SK-N-SH (cell line): ENCODE results near the gene MRPL36. TPM values are rescaled to one million over a fixed set of nuclear protein-coding genes. Genes with fewer than 3 reads are reported as not detected.

Source experiments
- CTCF ChIA-PET: fragments of 300-600, 350-600 bp; formaldehyde crosslinking; extraction: SDS; loops from one replicate; lab custom pipeline; 2021; lab: Yijun Ruan, JAX
- POLR2A ChIA-PET: fragments of 350-600 bp; sonication (Branson Sonifier 250); formaldehyde crosslinking; extraction: SDS; loops from one replicate; lab custom pipeline; 2020; ENCODE audit warnings: antibody characterized with exemption, inconsistent platforms; lab: Yijun Ruan, JAX
- DNase-seq: peaks from one replicate; pipeline ENCODE4 v3.0.0; 2012
- H2AFZ ChIP-seq: fragments of 200-600 bp; sonication (generic); 2 replicates; pipeline ENCODE4 v1.8.1; 2016; ENCODE audit warnings: antibody characterized with exemption, mild to moderate bottlenecking, low read depth
- H3F3A ChIP-seq: fragments of 200-600 bp; sonication (generic); replicated peaks from 2 replicates; pipeline ENCODE3; 2016; ENCODE audit warnings: antibody characterized with exemption, mild to moderate bottlenecking; ENCODE audit not compliant: insufficient read depth
- H3K27ac ChIP-seq, 2 experiments: fragments of 200-500 bp in 1 of 2; fragments of 200-600 bp in 1 of 2; sonication (Bioruptor generic) in 1 of 2; sonication (generic), shearing (Covaris generic) in 1 of 2; 2 replicates each; pipeline versions ENCODE4 v1.5.1 to v1.6.1; 2014 to 2016; ENCODE audit warnings: low read depth in 2 of 2, inconsistent platforms in 1 of 2, low read length in 1 of 2, mild to moderate bottlenecking in 1 of 2, mixed read lengths in 1 of 2
- H3K27me3 ChIP-seq: fragments of 200-600 bp; sonication (generic), shearing (Covaris generic); 2 replicates; pipeline ENCODE4 v1.6.1; 2016; ENCODE audit warnings: mixed run types; ENCODE audit not compliant: insufficient read depth
- H3K36me3 ChIP-seq, 2 experiments: fragments of 200-500 bp in 1 of 2; fragments of 200-600 bp in 1 of 2; sonication (Bioruptor generic) in 1 of 2; sonication (generic) in 1 of 2; replicated peaks in 1 of 2; 2 replicates each; pipeline versions ENCODE3 to v1.5.1; 2014 to 2016; ENCODE audit warnings: low read length in 1 of 2, mild to moderate bottlenecking in 1 of 2; ENCODE audit not compliant: insufficient read depth in 2 of 2, control insufficient read depth in 1 of 2
- H3K4me1 ChIP-seq, 2 experiments: fragments of 200-500 bp in 1 of 2; fragments of 200-600 bp in 1 of 2; sonication (Bioruptor generic) in 1 of 2; sonication (generic), shearing (Covaris generic) in 1 of 2; 2 replicates each; pipeline versions ENCODE4 v1.5.1 to v1.6.1; 2014 to 2016; ENCODE audit warnings: low read depth in 1 of 2, low read length in 1 of 2, mixed run types in 1 of 2; ENCODE audit not compliant: insufficient read depth in 2 of 2, control insufficient read depth in 1 of 2
- H3K4me2 ChIP-seq: fragments of 200-600 bp; sonication (generic), shearing (Covaris generic); 2 replicates; pipeline ENCODE4 v1.6.1; 2017; ENCODE audit warnings: mixed run types
- H3K4me3 ChIP-seq, 2 experiments: fragments of 200-500 bp in 1 of 2; fragments of 200-600 bp in 1 of 2; sonication (Bioruptor generic) in 1 of 2; sonication (generic), shearing (Covaris generic) in 1 of 2; 2 replicates each; pipeline versions ENCODE4 v1.5.1 to v1.8.1; 2014 to 2016; ENCODE audit warnings: low read depth in 2 of 2, inconsistent platforms in 1 of 2, low read length in 1 of 2, mild to moderate bottlenecking in 1 of 2, mixed read lengths in 1 of 2, moderate library complexity in 1 of 2
- H3K79me2 ChIP-seq: fragments of 200-600 bp; sonication (generic); 2 replicates; pipeline ENCODE4 v1.8.1; 2017; ENCODE audit warnings: mild to moderate bottlenecking; ENCODE audit not compliant: insufficient read depth
- H3K9ac ChIP-seq: fragments of 200-600 bp; sonication (generic); 2 replicates; pipeline ENCODE4 v1.6.1; 2017; ENCODE audit warnings: mixed run types
- H3K9me2 ChIP-seq: fragments of 200-600 bp; sonication (generic); 2 replicates; pipeline ENCODE4 v1.6.1; 2017; ENCODE audit warnings: mixed run types
- H3K9me3 ChIP-seq: fragments of 200-600 bp; sonication (generic); 2 replicates; pipeline ENCODE4 v1.6.1; 2017; ENCODE audit warnings: mixed run types, mild to moderate bottlenecking, moderate library complexity
- H4K20me1 ChIP-seq: fragments of 200-600 bp; sonication (generic); 2 replicates; pipeline ENCODE4 v1.6.1; 2017; ENCODE audit warnings: mild to moderate bottlenecking, mixed run types; ENCODE audit not compliant: insufficient read depth
- CHD2 ChIP-seq: fragments of 150-350 bp; IDR thresholded peaks from 2 replicates; pipeline ENCODE4 v1.6.1; 2018; ENCODE audit warnings: low read length; ENCODE audit not compliant: partially characterized antibody
- MXI1 ChIP-seq: IDR thresholded peaks from 2 replicates; pipeline ENCODE4 v1.6.1; 2012; ENCODE audit warnings: mild to moderate bottlenecking, low read depth, low read length, improper control_type of control experiment
- RXRA ChIP-seq: IDR thresholded peaks from 2 replicates; pipeline ENCODE4 v1.4.0; 2012; ENCODE audit warnings: low read depth, mild to moderate bottlenecking, borderline replicate concordance
- TAF1 ChIP-seq: IDR thresholded peaks from 2 replicates; pipeline ENCODE4 v1.6.1; 2012; ENCODE audit warnings: low read depth, mild to moderate bottlenecking, low read length, moderate library complexity, borderline replicate concordance
- TEAD4 ChIP-seq: IDR thresholded peaks from 2 replicates; pipeline ENCODE4 v1.4.0; 2012; ENCODE audit warnings: mild to moderate bottlenecking, borderline replicate concordance; ENCODE audit not compliant: insufficient read depth
- WGBS: methylation state at CpG from one replicate; pipeline ENCODE4 v1.1.6; 2017; ENCODE audit warnings: low lambda C conversion rate; 5-methylcytosine and 5-hydroxymethylcytosine counted together
- polyA plus RNA-seq, 3 experiments: library from polyadenylated mRNA; depleted of rRNA; stranded (reverse); fragments of >200 nt; gene quantifications; 2 replicates each; pipeline ENCODE4 v1.2.3, GENCODE V29; 2012
- TF ChIP-seq, protein P1 (sequence below): IDR thresholded peaks from 2 replicates; pipeline ENCODE4 v1.4.0; 2012; ENCODE audit warnings: low read depth, borderline replicate concordance
- TF ChIP-seq, protein P2 (sequence below): IDR thresholded peaks from 2 replicates; pipeline ENCODE4; 2012
- TF ChIP-seq, protein P3 (sequence below): fragments of 150-350 bp; IDR thresholded peaks from 2 replicates; pipeline ENCODE4 v1.6.1; 2017; ENCODE audit warnings: antibody characterized with exemption, low read length, low read depth, borderline replicate concordance

MRPL36 gene
- polyA plus RNA-seq, 1 of the 3 experiments (the other 2 are of a cell fraction): 78.4 TPM

DNA sequence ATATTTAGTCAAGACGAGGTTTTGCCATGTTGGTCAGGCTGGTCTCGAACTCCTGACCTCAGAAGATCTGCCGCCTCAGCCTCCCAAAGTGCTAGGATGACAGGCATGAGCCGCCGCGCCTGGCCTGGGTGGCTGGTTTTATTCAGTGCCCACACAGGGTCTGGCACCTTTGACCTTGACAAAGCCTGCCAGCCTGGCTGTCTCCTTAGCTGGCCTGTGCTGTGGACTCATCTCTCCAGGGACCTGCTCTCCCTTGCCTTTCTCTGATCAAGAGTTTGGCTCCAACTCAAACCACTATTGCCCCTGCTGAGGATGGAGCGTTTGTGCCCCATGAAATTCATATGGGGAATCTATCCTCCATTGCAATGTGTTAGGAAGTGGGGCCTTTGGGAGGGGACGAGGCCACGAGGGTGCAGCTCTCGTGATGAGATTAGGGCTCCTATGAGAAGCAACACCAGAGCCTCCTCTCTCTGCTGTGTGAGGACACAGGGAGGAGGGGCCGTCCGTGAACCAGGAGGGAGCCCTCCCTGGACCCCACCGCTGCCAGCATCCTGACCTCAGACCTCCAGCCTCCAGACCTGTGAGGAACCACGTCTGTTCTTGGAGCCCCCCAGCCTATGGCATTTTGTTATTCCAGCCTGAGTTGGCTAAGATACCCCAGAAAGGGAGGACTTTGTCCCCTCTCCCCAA is 45.0 kb downstream of the MRPL36 start:
- H3K4me3 ChIP-seq: no peak overlapping the region
- H3K36me3 ChIP-seq: no peaks in the 10 kb centered on the region
- no peak overlapping the region for H3K9ac ChIP-seq
- no peaks in the 10 kb centered on the region for H3F3A ChIP-seq
- ChIA-PET POLR2A (no interaction called here), CTCF (interaction anchor here (2.8 kb wide), 1 partner anchor 9 kb away, joined by 13 read pairs; no protein-coding TSS in a partner anchor)
- H3K9me3 ChIP-seq: no peaks in the 10 kb centered on the region
- no peaks in the 10 kb centered on the region for H4K20me1 ChIP-seq
- peaks cover 59% of the 10 kb centered on the region for H3K27me3 ChIP-seq
- no peaks in the 10 kb centered on the region for H3K9me2 ChIP-seq
- 7% methylated on average over 6 of the region's 14 CpGs for WGBS
- no peak for TF ChIP-seq TAF1
- TF ChIP-seq MXI1: no peak
- no peaks in the 10 kb centered on the region for H3K4me1 ChIP-seq
- H2AFZ ChIP-seq: no peak overlapping the region
- H3K79me2 ChIP-seq: no peaks in the 10 kb centered on the region
- DNase-seq: no peak
- H3K27ac ChIP-seq: no peak overlapping the region
- H3K4me2 ChIP-seq: no peak overlapping the region

DNA sequence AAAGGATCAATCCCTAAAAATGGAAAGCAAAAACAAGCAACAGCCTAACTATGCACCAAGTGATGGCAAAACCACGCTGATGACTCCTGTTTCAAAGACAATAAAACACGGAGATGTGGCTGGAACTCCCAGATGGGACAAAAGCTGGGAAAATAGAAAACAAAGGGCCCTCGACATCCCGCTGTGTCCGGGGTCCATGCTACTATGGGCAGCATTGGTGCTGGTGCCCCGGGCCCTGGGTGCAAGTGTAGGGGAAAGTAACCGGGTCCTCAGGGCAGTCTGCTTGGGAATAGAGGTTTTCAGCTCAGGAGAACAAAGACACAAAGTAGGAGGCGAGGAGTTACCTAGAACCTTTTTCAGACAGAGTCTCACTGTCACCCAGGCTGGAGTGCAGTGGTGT is 46.1 kb downstream of the MRPL36 start:
- ChIA-PET CTCF (interaction anchor here (2.8 kb wide), 1 partner anchor 10 kb away, joined by 13 read pairs; no protein-coding TSS in a partner anchor), POLR2A (no interaction called here)
- 11% methylated on average over 8 of the region's 8 CpGs for WGBS
- H3K4me3 ChIP-seq: no peak overlapping the region
- H3F3A ChIP-seq: no peaks in the 10 kb centered on the region
- peaks cover 67% of the 10 kb centered on the region for H3K27me3 ChIP-seq
- no peaks in the 10 kb centered on the region for H3K79me2 ChIP-seq
- no peak overlapping the region for H3K9ac ChIP-seq
- H3K4me2 ChIP-seq: no peak overlapping the region
- TF ChIP-seq TEAD4 (no peak), RXRA (no peak), CHD2 (no peak), MXI1 (no peak)
- TF ChIP-seq, protein P1, sequence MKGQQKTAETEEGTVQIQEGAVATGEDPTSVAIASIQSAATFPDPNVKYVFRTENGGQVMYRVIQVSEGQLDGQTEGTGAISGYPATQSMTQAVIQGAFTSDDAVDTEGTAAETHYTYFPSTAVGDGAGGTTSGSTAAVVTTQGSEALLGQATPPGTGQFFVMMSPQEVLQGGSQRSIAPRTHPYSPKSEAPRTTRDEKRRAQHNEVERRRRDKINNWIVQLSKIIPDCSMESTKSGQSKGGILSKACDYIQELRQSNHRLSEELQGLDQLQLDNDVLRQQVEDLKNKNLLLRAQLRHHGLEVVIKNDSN: no peak
- TF ChIP-seq, protein P2, sequence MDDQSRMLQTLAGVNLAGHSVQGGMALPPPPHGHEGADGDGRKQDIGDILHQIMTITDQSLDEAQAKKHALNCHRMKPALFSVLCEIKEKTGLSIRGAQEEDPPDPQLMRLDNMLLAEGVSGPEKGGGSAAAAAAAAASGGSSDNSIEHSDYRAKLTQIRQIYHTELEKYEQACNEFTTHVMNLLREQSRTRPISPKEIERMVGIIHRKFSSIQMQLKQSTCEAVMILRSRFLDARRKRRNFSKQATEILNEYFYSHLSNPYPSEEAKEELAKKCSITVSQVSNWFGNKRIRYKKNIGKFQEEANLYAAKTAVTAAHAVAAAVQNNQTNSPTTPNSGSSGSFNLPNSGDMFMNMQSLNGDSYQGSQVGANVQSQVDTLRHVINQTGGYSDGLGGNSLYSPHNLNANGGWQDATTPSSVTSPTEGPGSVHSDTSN: no peak
- TF ChIP-seq, protein P3, sequence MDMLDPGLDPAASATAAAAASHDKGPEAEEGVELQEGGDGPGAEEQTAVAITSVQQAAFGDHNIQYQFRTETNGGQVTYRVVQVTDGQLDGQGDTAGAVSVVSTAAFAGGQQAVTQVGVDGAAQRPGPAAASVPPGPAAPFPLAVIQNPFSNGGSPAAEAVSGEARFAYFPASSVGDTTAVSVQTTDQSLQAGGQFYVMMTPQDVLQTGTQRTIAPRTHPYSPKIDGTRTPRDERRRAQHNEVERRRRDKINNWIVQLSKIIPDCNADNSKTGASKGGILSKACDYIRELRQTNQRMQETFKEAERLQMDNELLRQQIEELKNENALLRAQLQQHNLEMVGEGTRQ: no peak
- no peaks in the 10 kb centered on the region for H3K36me3 ChIP-seq
- H3K9me2 ChIP-seq: no peaks in the 10 kb centered on the region
- H3K27ac ChIP-seq: no peak overlapping the region
- H4K20me1 ChIP-seq: no peaks in the 10 kb centered on the region
- H2AFZ ChIP-seq: no peak overlapping the region
- H3K4me1 ChIP-seq: no peaks in the 10 kb centered on the region
- no peak for DNase-seq
- no peaks in the 10 kb centered on the region for H3K9me3 ChIP-seq
